Panc1 (cell line): Measurements from ENCODE around the gene MYEOV. TPM values are rescaled to one million over a fixed set of nuclear protein-coding genes. Genes with fewer than 3 reads are reported as not detected.
A peak's percentile ranks its signal among the peaks of the same experiment; 100 is the strongest.

Source experiments
- ATAC-seq: fragments of 200-7000 bp; cut with Tn5 transposase; 2 replicates; pipeline ENCODE4 v1.9.1; 2020; ENCODE audit warnings: mild to moderate bottlenecking, moderate library complexity
- BruUV-seq: library from RNA; stranded (reverse); fragments of 400-500 nt; replicated peaks from 2 replicates; lab custom pipeline; 2021; lab: Mats Ljungman, UMichigan
- CTCF ChIA-PET: fragments of 300-600 bp; sonication (Branson Sonifier 250); formaldehyde crosslinking; loops from one replicate; lab custom pipeline; 2022; ENCODE audit warnings: antibody characterized with exemption; lab: Charles Lee
- POLR2A ChIA-PET: fragments of 300-600 bp; sonication (Branson Sonifier 250); formaldehyde crosslinking; loops from one replicate; lab custom pipeline; 2022; ENCODE audit warnings: antibody characterized with exemption; lab: Charles Lee
- DNase-seq: peaks from one replicate; pipeline ENCODE4 v3.0.0-alpha.2; 2010; ENCODE audit warnings: low read depth, low spot score
- H3K27ac ChIP-seq: 2 replicates; pipeline ENCODE4 v1.5.1; 2011; ENCODE audit warnings: mild to moderate bottlenecking, low read length, inconsistent platforms
- H3K27me3 ChIP-seq: fragments of 200-500 bp; sonication (Bioruptor generic); 2 replicates; pipeline ENCODE4 v1.6.0; 2014; ENCODE audit warnings: low read length, inconsistent platforms; ENCODE audit not compliant: control insufficient read depth, insufficient read depth
- H3K36me3 ChIP-seq: fragments of 200-500 bp; sonication (Bioruptor generic); 2 replicates; pipeline ENCODE4 v1.5.1; 2014; ENCODE audit warnings: inconsistent platforms, mild to moderate bottlenecking, low read length, moderate library complexity; ENCODE audit not compliant: control insufficient read depth, insufficient read depth
- H3K4me1 ChIP-seq: 2 replicates; pipeline ENCODE4 v1.5.1; 2011; ENCODE audit warnings: inconsistent platforms, mild to moderate bottlenecking, low read length, moderate library complexity; ENCODE audit not compliant: control insufficient read depth, insufficient read depth
- H3K4me3 ChIP-seq, 2 experiments: 2 replicates each; pipeline ENCODE4 v1.5.1; 2011 to 2012; ENCODE audit warnings: low read depth in 2 of 2, low read length in 2 of 2, mild to moderate bottlenecking in 2 of 2, inconsistent platforms in 1 of 2, moderate library complexity in 1 of 2
- H3K9me3 ChIP-seq: fragments of 200-500 bp; sonication (Bioruptor generic); 2 replicates; pipeline ENCODE4 v1.5.1; 2014; ENCODE audit warnings: low read depth, mild to moderate bottlenecking, inconsistent platforms, low read length, moderate library complexity; ENCODE audit not compliant: control insufficient read depth, insufficient read depth
- CTCF ChIP-seq: fragments of 450-650 bp; IDR thresholded peaks from 2 replicates; pipeline ENCODE4 v1.5.1; 2017; ENCODE audit warnings: mild to moderate bottlenecking
- POLR2AphosphoS5 ChIP-seq: IDR thresholded peaks from 2 replicates; pipeline ENCODE4 v1.6.1; 2012; ENCODE audit warnings: mild to moderate bottlenecking, low read depth, low read length, moderate library complexity
- REST ChIP-seq, 2 experiments: IDR thresholded peaks; 2 replicates each; pipeline ENCODE4 v1.6.1; 2011 to 2012; ENCODE audit warnings: low read depth in 2 of 2, control low read depth in 1 of 2, low read length in 1 of 2, mild to moderate bottlenecking in 1 of 2, moderate library complexity in 1 of 2; ENCODE audit not compliant: insufficient read depth in 1 of 2
- SIN3A ChIP-seq: IDR thresholded peaks from 2 replicates; pipeline ENCODE4 v1.6.1; 2012; ENCODE audit warnings: low read depth, mild to moderate bottlenecking, low read length, moderate library complexity, borderline replicate concordance; ENCODE audit not compliant: insufficient read depth
- TCF7L2 ChIP-seq: IDR thresholded peaks from 2 replicates; pipeline ENCODE4 v1.6.1; 2011; ENCODE audit warnings: mild to moderate bottlenecking, low read depth, low read length, inconsistent platforms
- in situ Hi-C: cut with HindIII; loops from 2 replicates; pipeline ENCODE4 v1.10.0; 2016; ENCODE audit warnings: low sequenced_read_pairs, low pct_unique_long_range_greater_than_20kb
- intact Hi-C: fragments of 100-400 bp; cut with micrococcal nuclease; formaldehyde crosslinking; loops from one replicate; pipeline ENCODE4 v1.10.0; 2022; ENCODE audit not compliant: unreplicated experiment
- total RNA-seq: library from RNA; stranded (reverse); gene quantifications from one replicate; pipeline ENCODE4 v1.2.1, GENCODE V29; 2021; ENCODE audit not compliant: unreplicated experiment

The MYEOV gene
- total RNA-seq, 1 experiment from 2014 or later, result 69.8 TPM

GRCh38 chr11:69296890-69297786 lies 3.2 kb downstream of the MYEOV start:
- BruUV-seq, result no TSS peak
- Histone ChIP-seq H3K9me3 (no peaks in the 10 kb centered on the region), H3K36me3 (no peaks in the 10 kb centered on the region; the same call in none of the 2 replicates), H3K27ac (peak overlapping the region; percentile 100), H3K27me3 (no peaks in the 10 kb centered on the region), H3K4me1 (peaks cover 73% of the 10 kb centered on the region), H3K4me3 (peak overlapping the region; percentile 73 to 94)
- TF ChIP-seq CTCF (no peak), REST (IDR thresholded peaks at IDR 0.05; ENCODE audit: insufficient read depth in 1 of 2, low read depth in 2 of 2, low read length in 1 of 2) (no peak), TCF7L2 (peak; percentile 90; the same call in 1 of the 2 replicates), SIN3A (peak; percentile 17; the same call in 1 of the 2 replicates), POLR2AphosphoS5 (peak; percentile 81)
- intact Hi-C loops, result loop anchor here (2.0 to 10.0 kb wide), 5 partner anchors 68 to 344 kb away; partner anchors contain the start of gene CCND1
- ChIA-PET CTCF (interaction anchor here (0.6 kb wide), 1 partner anchor 346 kb away, joined by 3 read pairs; no protein-coding TSS in a partner anchor), POLR2A (interaction anchor here (0.6 to 1.2 kb wide), 7 partner anchors 10 to 375 kb away, joined by 3 to 7 read pairs (median 4); no protein-coding TSS in a partner anchor)
- peak; percentile 48 for ATAC-seq
- DNase-seq, result peak; percentile 96
- in situ Hi-C loops, result no loop called here

DNA sequence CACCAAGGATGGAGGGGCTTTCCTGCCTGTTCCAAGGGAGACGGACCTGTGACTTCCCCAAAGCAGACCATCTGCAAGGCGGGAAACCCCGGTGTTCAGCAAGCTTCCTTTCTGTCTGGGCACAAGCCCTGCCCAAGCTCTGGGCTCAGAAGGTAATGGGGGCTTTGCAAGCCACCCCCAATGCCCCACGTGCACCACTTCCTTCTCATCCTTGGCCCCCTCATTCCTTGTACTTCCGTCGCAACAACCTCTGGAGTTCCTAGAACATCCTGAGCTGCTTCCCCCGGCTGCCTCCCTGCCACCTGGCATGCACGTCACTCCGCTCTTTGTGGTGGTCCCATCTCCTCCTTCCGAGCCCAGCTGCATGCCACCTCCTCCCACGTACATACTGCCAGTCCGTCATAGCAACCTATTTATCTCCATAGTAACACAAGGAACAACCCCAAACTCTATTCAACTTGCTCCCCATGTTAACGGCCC lies 3.9 kb downstream of the MYEOV start:
- H3K9me3 ChIP-seq, result no peaks in the 10 kb centered on the region
- no peaks in the 10 kb centered on the region for H3K27me3 ChIP-seq
- H3K36me3 ChIP-seq, result no peaks in the 10 kb centered on the region; the same call in none of the 2 replicates
- H3K4me1 ChIP-seq, result peaks cover 79% of the 10 kb centered on the region
- H3K4me3 ChIP-seq, result peak overlapping the region; percentile 73 to 94
- TF ChIP-seq CTCF (no peak), REST (IDR thresholded peaks at IDR 0.05; ENCODE audit: insufficient read depth in 1 of 2, low read depth in 2 of 2, low read length in 1 of 2) (no peak), TCF7L2 (no peak), POLR2AphosphoS5 (no peak), SIN3A (no peak)
- in situ Hi-C loops (no loop called here), intact Hi-C loops (loop anchor here (2.0 to 10.0 kb wide), 5 partner anchors 67 to 343 kb away; partner anchors contain the start of gene CCND1)
- H3K27ac ChIP-seq, result peak overlapping the region; percentile 100
- DNase-seq (no peak), ATAC-seq (no peak)
- POLR2A ChIA-PET, result interaction anchor here (0.8 kb wide), 1 partner anchor 80 kb away, joined by 4 read pairs; no protein-coding TSS in a partner anchor
- no TSS peak for BruUV-seq
- CTCF ChIA-PET, result interaction anchor here (0.6 kb wide), 1 partner anchor 345 kb away, joined by 3 read pairs; no protein-coding TSS in a partner anchor
